NCI-H2227 (cell line): ENCODE data around the gene CPNE8.
"Not testable (repeated sequence)": the region's sequence is repeated elsewhere in the genome, so short reads cannot be mapped to it uniquely, and the experiment has no call there.

Experiments used
- DNase-seq: peaks from one replicate; lab custom pipeline; 2025; ENCODE audit not compliant: unreplicated experiment; lab: John Stamatoyannopoulos, UW

Gene CPNE8

GRCh38 chr12:38744041-38744440, 161.3 kb downstream of the CPNE8 start:
- no peak for DNase-seq

GRCh38 chr12:38742496-38742895, 162.9 kb downstream of the CPNE8 start:
- not testable (repeated sequence) for DNase-seq

- no peak for DNase-seq
These were observed 168.6 kb downstream of the CPNE8 start for GRCh38 chr12:38736821-38737220.

GRCh38 chr12:38732761-38733160, 172.6 kb downstream of the CPNE8 start:
- DNase-seq = no peak

- no peak for DNase-seq
These were observed 176.5 kb downstream of the CPNE8 start for GRCh38 chr12:38728894-38729293.

- DNase-seq = no peak
These were observed 183.7 kb downstream of the CPNE8 start for GRCh38 chr12:38721611-38722252.

- no peak for DNase-seq
These were observed 184.7 kb downstream of the CPNE8 start for GRCh38 chr12:38720661-38721060.

- no peak for DNase-seq
These were observed 192.1 kb downstream of the CPNE8 start for GRCh38 chr12:38713294-38713693.

GRCh38 chr12:38711054-38711453, 194.3 kb downstream of the CPNE8 start:
- no peak for DNase-seq

GRCh38 chr12:38708466-38708865, 196.9 kb downstream of the CPNE8 start:
- DNase-seq = no peak

- DNase-seq = no peak
These were observed 197.7 kb downstream of the CPNE8 start for GRCh38 chr12:38707648-38708047.

GRCh38 chr12:38697289-38697688, 208.1 kb downstream of the CPNE8 start:
- DNase-seq = no peak

- no peak for DNase-seq
These were observed 210.3 kb downstream of the CPNE8 start for GRCh38 chr12:38695057-38695456.

- DNase-seq = no peak
These were observed 214.2 kb downstream of the CPNE8 start for GRCh38 chr12:38691164-38691563.

- DNase-seq = no peak
These were observed 214.7 kb downstream of the CPNE8 start for GRCh38 chr12:38690646-38691045.

GRCh38 chr12:38689704-38690103, 215.7 kb downstream of the CPNE8 start:
- no peak for DNase-seq

GRCh38 chr12:38689195-38689594, 216.2 kb downstream of the CPNE8 start:
- no peak for DNase-seq

- DNase-seq = no peak
These were observed 222.9 kb downstream of the CPNE8 start for GRCh38 chr12:38682521-38682920.

GRCh38 chr12:38669530-38669929, 235.9 kb downstream of the CPNE8 start:
- DNase-seq = no peak

- DNase-seq = no peak
These were observed 236.3 kb downstream of the CPNE8 start for GRCh38 chr12:38669081-38669480.

GRCh38 chr12:38666425-38666824, 239.0 kb downstream of the CPNE8 start:
- no peak for DNase-seq

GRCh38 chr12:38664661-38665269, 240.6 kb downstream of the CPNE8 start:
- DNase-seq = no peak

- DNase-seq = no peak
These were observed 242.6 kb downstream of the CPNE8 start for GRCh38 chr12:38662829-38663228.
